Measurements from ENCODE around the gene MLXIP. TPM values are rescaled to one million over a fixed set of nuclear protein-coding genes. Genes with fewer than 3 reads are reported as not detected.

Gene MLXIP
- total RNA-seq, 1 experiment from 2014 or later, result 32.4 TPM

- no peak overlapping the region for H3K14ac ChIP-seq (ENCODE audit: insufficient read depth, low read length)
- no peak overlapping the region for H2BK20ac ChIP-seq (ENCODE audit: low read depth, low read length, poor library complexity, severe bottlenecking)
- H3K79me1 ChIP-seq (ENCODE audit: insufficient read depth, low read depth, low read length, poor library complexity, severe bottlenecking), result no peaks in the 10 kb centered on the region
- no peak overlapping the region for H3K18ac ChIP-seq (ENCODE audit: insufficient read length, low read depth, low read length)
- H3K27me3 ChIP-seq (ENCODE audit: insufficient read depth, low read length), result no peaks in the 10 kb centered on the region
- no peak overlapping the region for H3K27ac ChIP-seq (ENCODE audit: insufficient read length, low read depth, low read length)
- no peak for DNase-seq
- no peak overlapping the region; a peak in 1 of 7 replicates for H3K27ac Mint-ChIP-seq
- no peak overlapping the region for H4K5ac ChIP-seq (ENCODE audit: insufficient read length, low read depth, low read length)
- H3T11ph ChIP-seq (ENCODE audit: low read length), result no peak overlapping the region
- no peak overlapping the region for H2AFZ ChIP-seq (ENCODE audit: low read length)
- H2BK15ac ChIP-seq (ENCODE audit: low read depth, low read length), result no peak overlapping the region
- H3K4me2 ChIP-seq (ENCODE audit: insufficient read depth, insufficient read length, low read length), result no peak overlapping the region
- H3K9me3 Mint-ChIP-seq, result peaks cover 0 to 3% of the 10 kb centered on the region in 2 experiments; a peak in 1 of 5 replicates
- no peak overlapping the region for H3K9ac ChIP-seq (ENCODE audit: extremely low read depth, insufficient read length, low read length)
- H3K4me1 ChIP-seq (ENCODE audit: insufficient read depth, low read length), result peaks cover 3% of the 10 kb centered on the region; the same call in 1 of the 2 replicates
- no peak overlapping the region for H3K56ac ChIP-seq (ENCODE audit: insufficient read length, low read depth, low read length)
- H2BK120ac ChIP-seq (ENCODE audit: low read depth, low read length, poor library complexity, severe bottlenecking), result no peak overlapping the region
- peaks cover 18 to 26% of the 10 kb centered on the region in 2 experiments for H3K4me1 Mint-ChIP-seq
- H3K27me3 Mint-ChIP-seq (ENCODE audit: low read depth), result no peaks in the 10 kb centered on the region
- H3K4ac ChIP-seq (ENCODE audit: low read depth, low read length), result no peak overlapping the region
- H3K36me3 Mint-ChIP-seq (ENCODE audit: insufficient read depth in 1 of 3, low read depth in 3 of 3), result peaks cover 3 to 7% (median 6%) of the 10 kb centered on the region in 3 experiments; a peak in 2 of 7 replicates
- H4K20me1 ChIP-seq (ENCODE audit: control insufficient read depth, insufficient read depth, insufficient read length), result peaks cover 2% of the 10 kb centered on the region
- no peak for TF ChIP-seq CTCF (conservative IDR thresholded peaks at IDR 0.05)
- peaks cover 2% of the 10 kb centered on the region; the same call in 1 of the 2 replicates for H3K79me2 ChIP-seq (ENCODE audit: insufficient read depth, low read length)
- H3K23me2 ChIP-seq (ENCODE audit: insufficient read length, low read depth, low read length, poor library complexity, severe bottlenecking), result no peaks in the 10 kb centered on the region
- no peak overlapping the region for H3K23ac ChIP-seq (ENCODE audit: insufficient read length, low read depth, low read length)
- no peak overlapping the region for H4K8ac ChIP-seq (replicated peaks; ENCODE audit: insufficient read length, low read depth, low read length)
- no peak overlapping the region for H2BK5ac ChIP-seq (ENCODE audit: insufficient read length, low read length)
- no peak overlapping the region for H2BK12ac ChIP-seq (ENCODE audit: insufficient read length, low read depth, low read length)
- H3K9me3 ChIP-seq (ENCODE audit: control insufficient read depth, low read depth, low read length), result no peaks in the 10 kb centered on the region
- WGBS (ENCODE audit: extremely low coverage, insufficient read length, low lambda C conversion rate), result no CpG with 5 or more reads among the region's 3 CpGs
- H3K4me3 Mint-ChIP-seq, result no peak overlapping the region
- no peak overlapping the region for H2AK5ac ChIP-seq (ENCODE audit: insufficient read length, low read length)
- no peak overlapping the region for H4K91ac ChIP-seq (ENCODE audit: insufficient read length, low read depth, low read length)
These were observed 23.8 kb downstream of the MLXIP start for GRCh38 chr12:122102331-122102730.

Measured in H9 (cell line).